B cell (primary cell): Measurements from ENCODE around the gene NDUFAF5. TPM values are rescaled to one million over a fixed set of nuclear protein-coding genes. Genes with fewer than 3 reads are reported as not detected.

Experiments
- ATAC-seq: fragments of 200-7000 bp; cut with Tn5 transposase; one replicate; pipeline ENCODE4 v1.10.0; 2021; ENCODE audit warnings: low read depth, mild to moderate bottlenecking, moderate number of reproducible peaks, moderate library complexity
- CTCF ChIA-PET: fragments of 350-600 bp; sonication (Branson Sonifier 250); formaldehyde crosslinking; loops from one replicate; lab custom pipeline; 2021; ENCODE audit warnings: antibody characterized with exemption, inconsistent platforms; lab: Charles Lee
- POLR2A ChIA-PET: fragments of 350-600 bp; sonication (Branson Sonifier 250); formaldehyde crosslinking; loops from one replicate; lab custom pipeline; 2021; ENCODE audit warnings: antibody characterized with exemption; lab: Charles Lee
- DNase-seq: peaks from one replicate; pipeline ENCODE4 v3.0.0; 2013
- H2AFZ ChIP-seq: 2 replicates; pipeline ENCODE4 v1.6.1; 2012; ENCODE audit warnings: mild to moderate bottlenecking, low read depth, low read length; ENCODE audit not compliant: insufficient read depth, poor library complexity, severe bottlenecking
- H3K27ac ChIP-seq, 2 donors: 1 replicate in 1 of 2; 2 replicates in 1 of 2; pipeline ENCODE4 v1.5.1; 2012 to 2013; ENCODE audit warnings: low read length in 2 of 2, mild to moderate bottlenecking in 2 of 2, moderate library complexity in 1 of 2
- H3K27me3 ChIP-seq, 4 experiments: fragments of 200-600 bp in 1 of 4; sonication (generic) in 1 of 4; replicated peaks in 1 of 4; 1 replicate in 2 of 4; 2 replicates in 2 of 4; pipeline versions ENCODE4 v1.6.1 to v1.7.0; 2013 to 2016; ENCODE audit warnings: low read length in 3 of 4, mild to moderate bottlenecking in 2 of 4, mixed read lengths in 1 of 4, moderate library complexity in 1 of 4; ENCODE audit not compliant: insufficient read depth in 4 of 4, control insufficient read depth in 3 of 4; ENCODE audit errors: control extremely low read depth in 1 of 4
- H3K36me3 ChIP-seq, 2 experiments: replicated peaks in 1 of 2; 1 replicate in 1 of 2; 2 replicates in 1 of 2; pipeline versions ENCODE4 v1.6.1 to v1.7.1; 2013; ENCODE audit warnings: low read length in 1 of 2; ENCODE audit not compliant: insufficient read depth in 2 of 2, control insufficient read depth in 1 of 2; ENCODE audit errors: control extremely low read depth in 1 of 2, extremely low read depth in 1 of 2
- H3K4me1 ChIP-seq, 2 donors: fragments of 200-600 bp in 1 of 2; sonication (generic) in 1 of 2; 1 replicate in 1 of 2; 2 replicates in 1 of 2; pipeline versions ENCODE4 v1.5.1 to v1.6.1; 2013 to 2017; ENCODE audit warnings: low read length in 2 of 2; ENCODE audit not compliant: control insufficient read depth in 2 of 2, insufficient read depth in 2 of 2
- H3K4me2 ChIP-seq: replicated peaks from 2 replicates; pipeline ENCODE3; 2012; ENCODE audit warnings: mild to moderate bottlenecking, low read depth, low read length; ENCODE audit not compliant: poor library complexity, severe bottlenecking
- H3K4me3 ChIP-seq, 5 experiments: fragments of 200-600 bp in 1 of 5; sonication (generic) in 1 of 5; 1 replicate in 3 of 5; 2 replicates in 2 of 5; pipeline versions ENCODE4 v1.5.1 to v1.7.0; 2011 to 2016; ENCODE audit warnings: low read length in 4 of 5, mild to moderate bottlenecking in 4 of 5, low read depth in 2 of 5, control low read depth in 1 of 5, moderate library complexity in 1 of 5; ENCODE audit not compliant: insufficient read depth in 1 of 5; ENCODE audit errors: control extremely low read depth in 1 of 5, extremely low read depth in 1 of 5
- H3K79me2 ChIP-seq: fragments of 200-600 bp; sonication (generic); one replicate; pipeline ENCODE4 v1.6.0; 2016; ENCODE audit warnings: low read length; ENCODE audit not compliant: control insufficient read depth, insufficient read depth
- H3K9ac ChIP-seq: fragments of 200-600 bp; sonication (generic); 2 replicates; pipeline ENCODE4 v1.6.1; 2017; ENCODE audit warnings: mild to moderate bottlenecking, low read length, moderate library complexity
- H3K9me3 ChIP-seq, 3 donors: one replicate each; pipeline versions ENCODE4 v1.6.1 to v1.7.1; 2013; ENCODE audit warnings: low read length in 2 of 3; ENCODE audit not compliant: control insufficient read depth in 2 of 3, insufficient read depth in 1 of 3; ENCODE audit errors: control extremely low read depth in 1 of 3
- H4K20me1 ChIP-seq: 2 replicates; pipeline ENCODE4 v1.6.0; 2012; ENCODE audit warnings: mild to moderate bottlenecking, low read length; ENCODE audit not compliant: insufficient read depth, control insufficient read depth, poor library complexity, severe bottlenecking
- H3K27ac Mint-ChIP-seq: one replicate; pipeline ENCODE4 v1.8.0; 2021; ENCODE audit warnings: mixed read lengths
- H3K27me3 Mint-ChIP-seq: one replicate; pipeline ENCODE4 v1.8.0; 2021; ENCODE audit warnings: mixed read lengths
- H3K4me1 Mint-ChIP-seq: one replicate; pipeline ENCODE4 v1.8.0; 2021; ENCODE audit warnings: mixed read lengths
- H3K4me3 Mint-ChIP-seq: one replicate; pipeline ENCODE4 v1.8.0; 2021; ENCODE audit warnings: mixed read lengths
- H3K9me3 Mint-ChIP-seq: one replicate; pipeline ENCODE4 v1.8.0; 2022; ENCODE audit warnings: mixed read lengths; ENCODE audit not compliant: insufficient read depth
- CTCF ChIP-seq: fragments of 200-600 bp; IDR thresholded peaks from one replicate; pipeline ENCODE4 v1.8.0; 2022; ENCODE audit warnings: antibody characterized with exemption, mild to moderate bottlenecking
- EZH2 ChIP-seq: IDR thresholded peaks from 2 replicates; pipeline ENCODE4 v1.6.1; 2012; ENCODE audit warnings: borderline replicate concordance, low read depth, mild to moderate bottlenecking, moderate library complexity, low read length; ENCODE audit not compliant: insufficient read depth, poor library complexity, severe bottlenecking
- WGBS: methylation state at CpG from one replicate; pipeline ENCODE4 v1.1.5; 2013; ENCODE audit warnings: missing lambda C conversion rate; ENCODE audit not compliant: insufficient coverage; 5-methylcytosine and 5-hydroxymethylcytosine counted together
- intact Hi-C: fragments of 100-400 bp; cut with micrococcal nuclease; formaldehyde crosslinking; loops from one replicate; pipeline ENCODE4 v1.10.0; 2022
- polyA plus RNA-seq: library from polyadenylated mRNA; depleted of rRNA; stranded (reverse); fragments of >200 nt; gene quantifications from 2 replicates; pipeline ENCODE4 v1.2.3, GENCODE V29; 2012
- total RNA-seq, 2 donors: library from RNA; stranded (reverse); fragments of 120-200 nt in 1 of 2; gene quantifications; 1 replicate in 1 of 2; 2 replicates in 1 of 2; pipeline versions ENCODE4 v1.2.3 to v1.2.4, GENCODE V29; 2013 to 2022

Gene NDUFAF5
- total and polyA plus RNA-seq, 2 donors (not counting 1 experiment from before 2014, with no cell fraction given) = 6.5 to 28.8 TPM

GRCh38 chr20:13765868-13766416 is 18.9 kb upstream of the NDUFAF5 start:
- ATAC-seq = no peak
- H3K27me3 Mint-ChIP-seq = no peaks in the 10 kb centered on the region
- no peak for DNase-seq
- H3K9me3 Mint-ChIP-seq = peaks cover 5% of the 10 kb centered on the region
- TF ChIP-seq EZH2 (no peak), CTCF (no peak)
- ChIA-PET POLR2A (no interaction called here), CTCF (interaction anchor here (1.2 kb wide), 1 partner anchor 219 kb away, joined by 4 read pairs; no protein-coding TSS in a partner anchor)
- Histone ChIP-seq H4K20me1 (no peaks in the 10 kb centered on the region), H3K4me1 (no peaks in the 10 kb centered on the region), H3K79me2 (no peaks in the 10 kb centered on the region), H2AFZ (no peak overlapping the region), H3K4me3 (no peak overlapping the region), H3K36me3 (peaks cover 8 to 59% of the 10 kb centered on the region in 2 experiments), H3K9ac (no peak overlapping the region), H3K27ac (no peak overlapping the region), H3K27me3 (no peaks in the 10 kb centered on the region), H3K4me2 (no peak overlapping the region), H3K9me3 (peaks cover 0 to 13% (median 0%) of the 10 kb centered on the region in 3 donors)
- intact Hi-C loops = no loop called here
- H3K4me1 Mint-ChIP-seq = no peaks in the 10 kb centered on the region
- WGBS = no CpG with 5 or more reads among the region's 1 CpG
- H3K27ac Mint-ChIP-seq = no peak overlapping the region
- no peak overlapping the region for H3K4me3 Mint-ChIP-seq

- Histone ChIP-seq H3K79me2 (no peaks in the 10 kb centered on the region), H3K9me3 (peaks cover 0 to 13% (median 0%) of the 10 kb centered on the region in 3 donors), H3K9ac (no peak overlapping the region), H3K4me2 (no peak overlapping the region), H4K20me1 (no peaks in the 10 kb centered on the region), H3K27me3 (no peaks in the 10 kb centered on the region), H3K27ac (no peak overlapping the region), H2AFZ (no peak overlapping the region), H3K4me3 (no peak overlapping the region), H3K4me1 (no peaks in the 10 kb centered on the region), H3K36me3 (peaks cover 9 to 61% of the 10 kb centered on the region in 2 experiments)
- no peak for TF ChIP-seq EZH2
- no peak for TF ChIP-seq CTCF
- DNase-seq = no peak
- no peak overlapping the region for H3K27ac Mint-ChIP-seq
- no peak for ATAC-seq
- no peaks in the 10 kb centered on the region for H3K4me1 Mint-ChIP-seq
- WGBS = 98% methylated on average over 4 of the region's 5 CpGs
- H3K27me3 Mint-ChIP-seq = no peaks in the 10 kb centered on the region
- H3K9me3 Mint-ChIP-seq = peaks cover 5% of the 10 kb centered on the region
- intact Hi-C loops = loop anchor here (5.0 to 10.0 kb wide), 2 partner anchors 445 to 798 kb away; no protein-coding TSS in a partner anchor
- no peak overlapping the region for H3K4me3 Mint-ChIP-seq
- ChIA-PET POLR2A (no interaction called here), CTCF (interaction anchor here (1.0 to 4.4 kb wide), 7 partner anchors 7 to 651 kb away, joined by 3 to 70 read pairs (median 23); no protein-coding TSS in a partner anchor)
Measured at GRCh38 chr20:13770141-13770540, 14.7 kb upstream of the NDUFAF5 start.
